GM21825 (cell line): ENCODE data around the gene ABHD10.

Source experiments
- ATAC-seq: cut with Tn5 transposase; IDR thresholded peaks from one replicate; pipeline ENCODE4 v1.9.1; 2021; ENCODE audit warnings: mild to moderate bottlenecking, moderate library complexity; ENCODE audit not compliant: unreplicated experiment

Gene ABHD10

DNA sequence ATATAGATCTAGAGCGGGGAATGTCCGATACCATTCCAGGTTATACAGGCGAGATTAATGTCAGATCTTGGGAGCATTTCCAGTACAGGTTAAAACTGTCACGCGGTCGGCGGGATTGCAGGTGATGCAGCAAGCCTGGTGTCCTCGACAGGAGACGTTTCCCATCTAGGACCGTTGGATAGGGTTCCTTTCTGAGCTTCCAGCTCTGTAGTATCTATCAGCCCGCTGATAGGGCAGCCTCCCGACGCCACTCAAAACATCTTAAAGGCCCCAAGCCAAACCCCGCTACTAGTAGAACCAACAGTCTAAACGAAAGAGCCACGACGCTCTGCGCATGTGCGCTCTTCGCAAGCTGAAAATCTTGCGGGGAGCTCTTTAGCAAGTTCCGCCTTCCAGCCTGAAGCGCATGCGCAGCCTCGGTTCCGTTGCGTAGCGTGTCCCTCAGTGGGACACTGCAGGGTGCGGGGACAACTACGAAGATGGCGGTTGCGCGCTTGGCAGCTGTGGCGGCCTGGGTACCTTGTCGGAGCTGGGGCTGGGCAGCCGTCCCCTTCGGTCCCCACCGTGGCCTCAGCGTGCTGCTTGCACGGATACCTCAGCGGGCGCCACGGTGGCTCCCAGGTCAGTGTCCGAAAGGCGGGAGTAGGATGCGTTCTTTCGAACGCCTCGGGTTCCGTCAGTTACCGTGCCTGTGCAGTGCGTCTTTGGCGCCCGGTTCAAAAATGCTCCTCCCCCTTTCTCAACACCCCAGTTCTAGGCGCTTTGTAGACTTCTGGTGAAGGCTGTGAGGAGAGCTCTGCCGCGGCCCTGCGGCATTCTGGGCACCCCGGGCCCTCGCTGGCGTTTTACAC is at the start of gene ABHD10:
Gene ABHD10 (plus strand): TSS at position 444 of the 851 bp plus-strand sequence. CDS start 36 bp downstream, at position 480.
- peak; percentile 95 for ATAC-seq

DNA sequence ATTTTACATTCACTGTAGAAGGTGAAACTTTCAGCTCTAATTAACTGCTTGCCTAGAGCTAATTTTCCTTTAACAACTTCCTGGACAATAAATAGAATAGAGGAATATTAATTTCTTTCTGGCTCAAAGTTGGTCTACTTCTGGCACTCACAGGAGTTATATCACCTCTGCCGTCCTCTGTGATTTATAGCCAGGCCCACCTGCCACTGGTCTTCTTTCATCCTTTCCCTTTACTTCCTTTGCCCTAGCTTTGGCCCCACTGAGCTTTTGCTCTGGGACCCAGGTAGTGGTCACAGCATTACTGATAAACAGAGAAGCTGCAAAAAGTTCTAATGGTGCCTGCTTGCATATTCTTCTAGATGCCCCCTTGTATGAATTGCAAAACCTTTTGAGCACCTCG is 49.3 kb upstream of the ABHD10 start:
- no peak for ATAC-seq

DNA sequence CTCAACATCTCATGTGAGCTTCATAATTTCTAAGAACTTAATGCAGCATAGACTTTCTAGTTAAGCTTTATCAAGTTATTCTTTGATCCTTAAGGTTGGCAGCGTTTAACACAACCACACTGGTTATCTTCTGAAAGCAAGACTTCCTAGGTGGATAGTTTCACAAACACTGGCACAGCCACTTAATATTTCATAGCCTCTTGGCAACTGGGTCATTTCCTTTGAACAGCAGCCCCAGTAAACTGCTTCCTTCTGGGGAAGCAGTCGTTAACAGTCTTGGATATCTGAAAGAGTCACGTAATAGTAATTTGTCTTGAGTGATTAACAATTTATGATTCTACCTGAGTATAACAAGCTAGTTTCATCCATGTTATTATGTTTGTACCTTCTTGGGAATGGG is 45.9 kb upstream of the ABHD10 start:
- ATAC-seq, result no peak

DNA sequence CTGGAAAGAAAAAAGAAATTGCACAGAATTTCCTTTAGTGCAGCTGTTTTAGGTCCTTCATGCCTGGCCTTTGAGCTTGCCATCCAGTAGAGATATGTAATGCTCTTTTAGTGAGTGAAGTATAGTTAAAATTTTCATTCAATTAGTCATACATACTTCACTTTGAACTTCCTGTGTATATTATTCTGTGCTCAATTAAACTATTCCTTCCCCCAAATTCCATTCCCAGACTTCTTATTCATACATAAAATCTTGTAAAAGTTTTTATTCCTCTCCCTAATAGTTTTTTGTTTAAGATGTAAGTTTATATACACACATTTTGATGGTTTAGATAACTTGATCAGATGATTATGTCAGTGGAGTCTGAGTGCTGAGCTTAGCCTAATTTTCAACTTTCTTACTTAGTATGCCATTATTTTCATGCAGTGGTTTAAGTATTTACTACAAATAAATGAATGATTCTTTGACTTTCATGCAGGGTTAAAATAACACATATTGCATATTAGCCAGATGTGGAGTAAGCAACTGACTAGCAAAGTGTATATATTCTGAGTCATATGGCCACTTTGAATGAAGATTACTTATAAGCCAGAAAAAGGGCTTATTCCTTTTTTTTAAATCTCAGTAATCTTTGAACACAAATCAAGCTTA is 42.5 kb upstream of the ABHD10 start:
- ATAC-seq, result no peak

DNA sequence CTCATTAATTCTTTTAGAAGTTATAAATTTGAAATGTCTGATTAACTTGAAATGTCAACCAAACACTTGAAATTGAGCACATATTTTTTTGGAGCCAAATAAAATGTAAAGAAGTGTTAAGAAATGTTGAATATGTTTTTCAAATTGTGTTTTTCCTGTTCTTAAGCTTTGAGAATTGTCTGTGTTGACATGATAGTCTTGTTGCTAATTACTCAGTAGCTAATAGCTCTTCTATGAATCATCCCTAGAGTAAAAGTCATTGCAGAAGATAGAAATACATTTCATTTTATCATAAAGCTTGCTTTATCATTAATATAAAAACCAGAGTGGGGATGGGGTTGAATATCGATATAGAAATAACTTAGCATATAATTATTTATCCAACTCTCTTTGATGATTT is 41.9 kb upstream of the ABHD10 start:
- ATAC-seq, result no peak

DNA sequence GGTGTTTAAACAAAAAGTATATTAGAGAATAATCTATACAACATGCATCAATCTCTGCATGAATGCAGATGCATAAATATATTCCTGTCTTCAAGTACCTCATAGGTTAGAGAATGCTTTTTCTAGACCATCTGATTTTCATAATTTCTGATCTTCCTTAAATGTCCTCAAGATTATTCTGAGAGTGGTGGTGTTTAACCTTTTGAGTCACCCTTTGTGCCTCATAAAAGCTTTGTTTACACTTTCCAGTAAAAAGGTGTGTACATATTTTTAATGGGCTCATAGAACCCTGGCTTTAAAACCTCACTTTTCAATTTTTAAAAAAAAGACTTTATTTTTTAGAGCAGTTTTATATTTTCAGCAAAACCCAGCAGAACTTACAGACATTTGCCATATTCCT is 41.0 kb upstream of the ABHD10 start:
- no peak for ATAC-seq

DNA sequence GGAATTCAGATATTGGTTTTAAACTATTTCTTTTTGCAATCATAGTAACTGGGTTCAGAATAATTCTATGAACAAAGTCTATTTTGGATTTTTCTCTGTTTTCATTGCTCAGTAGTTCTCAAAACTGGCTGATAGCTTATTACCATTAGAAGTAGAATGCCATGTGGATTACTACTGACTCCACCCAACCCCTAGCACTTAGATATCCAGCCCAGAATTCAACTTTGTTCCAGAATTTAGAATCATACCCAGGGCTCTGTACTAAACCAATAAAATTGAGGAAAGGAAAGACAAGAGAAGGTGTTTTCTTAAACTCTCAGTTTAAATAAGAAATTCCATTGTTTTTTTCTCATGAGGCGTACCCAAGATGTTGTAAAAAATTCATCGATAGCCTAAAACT is 39.0 kb upstream of the ABHD10 start:
- ATAC-seq, result no peak

DNA sequence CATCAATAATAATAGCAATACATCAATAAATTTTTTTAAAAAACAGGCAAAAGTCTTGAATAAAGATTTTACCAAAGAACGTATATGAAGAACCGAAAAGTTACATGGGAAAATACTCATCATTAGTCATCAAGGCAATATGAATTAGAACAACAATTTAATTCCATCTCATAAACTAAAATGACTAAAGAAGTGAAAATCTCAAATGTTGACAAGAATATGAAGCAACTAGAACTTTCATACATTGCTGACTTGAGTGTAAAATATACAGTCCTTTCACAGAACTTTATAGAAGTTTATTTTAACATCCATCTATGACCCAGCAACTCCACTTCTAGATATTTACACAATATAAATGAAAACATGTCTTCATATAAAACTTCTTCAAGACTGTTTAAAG is 35.3 kb upstream of the ABHD10 start:
- no peak for ATAC-seq

DNA sequence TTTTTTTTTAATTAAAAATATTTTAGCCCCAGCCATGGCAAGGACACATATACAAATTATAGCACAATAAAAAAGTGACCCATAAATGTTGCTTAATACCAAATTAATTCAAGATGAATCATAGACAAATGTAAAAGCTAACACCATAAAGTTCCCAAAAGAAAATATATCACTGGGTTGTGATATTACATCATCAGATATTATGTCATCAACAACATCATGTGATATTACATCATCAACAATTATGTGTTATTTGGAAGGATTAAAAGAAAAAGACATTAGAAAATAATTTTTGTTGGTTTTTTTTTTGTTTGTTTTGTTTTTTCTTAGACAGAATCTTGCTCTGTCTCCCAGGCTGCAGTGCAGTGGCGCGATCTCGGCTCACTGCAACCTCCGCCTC is 34.5 kb upstream of the ABHD10 start:
- ATAC-seq, result no peak

DNA sequence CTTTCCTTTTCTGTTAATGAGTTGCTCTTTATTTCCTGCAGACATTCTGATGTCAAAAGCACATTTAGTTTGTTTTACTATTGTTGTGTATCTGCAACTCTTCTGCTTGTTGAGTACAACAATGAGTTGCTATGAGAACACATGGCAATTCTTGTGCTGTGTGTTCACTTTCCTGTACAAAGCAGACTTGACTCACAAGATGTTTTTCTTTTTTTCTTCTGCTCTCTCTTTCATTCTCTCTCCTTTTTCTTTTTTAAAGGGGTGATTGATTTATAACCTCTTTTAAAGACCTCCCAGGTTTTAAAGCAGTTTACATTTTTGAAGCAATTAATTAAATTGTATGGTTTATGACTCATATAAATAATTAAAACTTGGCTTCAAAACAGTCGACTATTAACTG is 31.6 kb upstream of the ABHD10 start:
- no peak for ATAC-seq

DNA sequence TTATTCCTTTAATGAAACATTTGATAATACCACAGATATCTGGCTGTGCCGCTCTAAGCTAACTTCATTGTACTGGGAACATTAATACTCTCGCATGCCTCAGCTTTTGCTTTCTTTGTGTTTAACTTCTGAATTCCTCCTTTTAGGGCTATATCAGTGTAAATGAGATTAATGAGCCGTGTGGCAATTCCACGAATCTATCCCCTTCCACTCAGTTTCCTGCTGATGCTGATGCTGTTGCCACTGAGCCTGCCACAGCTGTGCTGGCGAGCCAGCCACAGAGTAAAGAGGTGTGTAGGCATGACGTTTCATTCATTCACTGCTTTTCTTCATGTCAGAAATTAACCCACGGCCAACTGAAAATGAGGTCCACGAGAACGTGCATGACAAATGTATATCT is 30.0 kb upstream of the ABHD10 start:
- ATAC-seq, result no peak

DNA sequence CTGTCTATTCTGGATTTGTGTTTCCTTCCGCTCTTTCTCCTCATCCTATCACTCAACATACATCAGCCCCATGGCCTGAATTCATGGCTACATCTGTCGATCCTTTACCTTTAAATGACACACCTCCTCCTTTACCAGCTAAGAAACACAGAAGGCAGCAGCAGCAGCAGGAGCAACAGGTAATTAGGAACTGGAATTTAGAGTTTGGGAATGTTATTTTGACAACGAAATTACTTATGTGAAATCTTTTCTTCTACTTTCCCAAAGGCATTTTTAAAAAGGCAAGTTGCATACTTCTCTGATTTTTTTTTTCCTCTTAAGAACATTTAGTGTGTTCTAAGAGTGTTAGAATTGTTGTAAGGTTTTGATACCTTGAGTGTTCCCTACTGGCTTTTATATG is 29.1 kb upstream of the ABHD10 start:
- ATAC-seq, result no peak

DNA sequence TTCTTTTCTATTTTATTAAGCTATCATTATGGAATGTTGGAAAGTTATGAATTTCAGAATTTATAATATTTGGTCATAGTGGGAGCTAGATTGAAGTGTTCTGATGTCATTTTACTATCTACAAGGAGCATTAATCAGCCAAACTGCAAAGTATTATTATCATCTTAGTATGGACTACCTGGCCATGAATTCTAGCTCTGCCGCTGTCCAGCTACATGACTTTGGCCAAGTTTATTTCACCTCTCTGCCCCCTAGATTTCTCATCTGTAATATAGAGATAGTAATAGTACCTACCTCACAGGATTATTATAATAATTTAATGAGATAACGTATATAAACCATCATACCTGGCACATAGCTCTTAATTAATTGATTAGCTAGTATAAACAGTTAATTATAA is 27.8 kb upstream of the ABHD10 start:
- no peak for ATAC-seq

DNA sequence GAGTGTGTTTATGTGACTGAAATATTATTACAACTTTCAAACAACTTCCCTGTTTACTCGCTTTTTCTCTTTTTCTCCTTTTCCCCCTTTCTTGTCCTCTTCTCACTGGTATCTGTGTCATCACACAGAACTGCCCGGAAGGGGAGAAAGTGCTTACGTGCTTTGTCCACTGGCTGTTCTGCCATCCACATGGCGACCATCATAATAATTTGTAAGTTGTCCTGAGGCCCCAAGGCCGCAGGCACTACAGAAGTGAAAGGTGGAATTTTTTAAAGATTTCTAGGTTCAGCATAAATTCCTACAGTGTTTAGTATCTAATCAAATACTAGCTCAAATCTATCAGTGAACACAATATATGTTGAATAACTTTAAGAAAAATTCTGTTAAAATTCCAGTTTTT is 26.7 kb upstream of the ABHD10 start:
- no peak for ATAC-seq

DNA sequence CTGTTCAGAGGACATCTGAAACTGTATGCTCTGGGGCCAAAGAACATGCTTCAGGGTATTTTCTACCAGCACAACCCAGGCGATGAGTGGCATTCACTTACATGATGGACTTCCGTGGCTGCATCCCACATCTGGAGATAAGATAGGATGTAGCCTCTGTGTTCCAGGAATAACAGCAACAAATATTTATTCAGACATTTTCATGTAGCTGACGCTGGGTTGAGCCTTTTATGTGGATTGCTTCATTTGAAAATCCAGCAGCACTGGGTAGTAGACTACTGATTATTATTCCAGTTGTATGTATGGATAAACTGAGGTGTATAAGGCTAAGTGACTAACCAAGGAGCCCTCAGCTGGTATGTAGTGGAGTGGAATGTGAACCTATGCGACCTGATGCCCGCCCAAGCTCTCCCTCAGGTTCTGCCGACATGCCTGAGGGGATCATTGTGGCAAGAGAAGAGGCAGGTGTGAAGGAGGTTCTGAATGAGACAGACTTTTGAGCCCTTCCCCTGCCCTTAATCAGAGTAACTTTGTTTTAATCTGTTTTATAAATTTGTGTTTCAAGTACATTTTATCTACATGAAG is 25.9 kb upstream of the ABHD10 start:
- no peak for ATAC-seq

DNA sequence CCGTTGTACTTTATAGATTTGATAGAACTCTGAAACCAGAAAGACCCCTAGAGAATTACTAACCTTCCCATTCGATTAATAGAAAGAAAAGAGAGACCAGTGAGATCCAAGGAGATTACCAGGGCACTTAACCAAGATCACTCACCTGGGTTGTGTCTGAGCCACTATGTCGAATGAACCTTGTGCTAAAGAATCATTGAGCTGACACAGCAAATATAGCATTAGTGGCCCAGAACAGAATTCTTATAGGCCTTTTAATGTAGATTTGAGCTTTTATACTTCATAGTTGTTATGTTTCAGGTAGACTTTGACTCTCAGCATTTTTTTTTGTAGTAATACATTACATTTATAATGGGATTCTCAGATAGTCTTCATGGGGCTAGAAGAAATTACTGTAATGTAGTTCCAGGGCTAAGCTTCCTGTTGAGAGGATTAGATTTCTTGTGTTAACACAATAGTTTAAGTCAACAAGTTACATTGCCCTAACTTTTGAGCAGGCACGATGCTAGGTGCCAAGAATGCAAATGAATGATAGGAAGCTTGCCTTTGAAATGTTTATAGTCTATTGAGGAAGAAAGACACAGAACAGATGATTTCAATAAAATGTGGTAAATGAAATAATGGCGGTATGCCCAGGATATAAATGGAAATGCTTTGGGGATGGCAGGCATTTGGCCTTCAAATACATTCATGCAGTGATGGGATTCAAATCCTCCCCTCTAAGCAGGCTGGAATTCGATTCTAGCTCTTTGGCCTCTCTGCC is 24.4 kb upstream of the ABHD10 start:
- ATAC-seq, result no peak

DNA sequence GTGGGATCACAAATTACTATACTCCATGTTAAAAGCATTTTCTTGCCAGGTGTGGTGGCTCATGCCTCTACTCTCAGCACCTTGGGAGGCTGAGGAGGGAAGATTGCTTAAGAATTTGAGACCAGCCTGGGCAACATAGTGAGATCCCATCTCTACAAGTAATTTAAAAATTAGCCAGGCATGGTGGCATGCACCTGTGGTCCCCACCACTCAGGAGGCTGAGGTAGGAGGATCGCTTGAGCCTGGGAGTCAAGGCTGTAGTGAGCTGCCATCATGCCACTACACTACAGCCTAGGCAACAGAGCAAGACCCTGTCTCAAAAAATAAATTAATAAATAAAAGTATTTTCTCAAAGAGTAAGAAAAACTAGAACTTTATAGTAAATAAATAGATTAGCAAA is 22.9 kb upstream of the ABHD10 start:
- no peak for ATAC-seq

DNA sequence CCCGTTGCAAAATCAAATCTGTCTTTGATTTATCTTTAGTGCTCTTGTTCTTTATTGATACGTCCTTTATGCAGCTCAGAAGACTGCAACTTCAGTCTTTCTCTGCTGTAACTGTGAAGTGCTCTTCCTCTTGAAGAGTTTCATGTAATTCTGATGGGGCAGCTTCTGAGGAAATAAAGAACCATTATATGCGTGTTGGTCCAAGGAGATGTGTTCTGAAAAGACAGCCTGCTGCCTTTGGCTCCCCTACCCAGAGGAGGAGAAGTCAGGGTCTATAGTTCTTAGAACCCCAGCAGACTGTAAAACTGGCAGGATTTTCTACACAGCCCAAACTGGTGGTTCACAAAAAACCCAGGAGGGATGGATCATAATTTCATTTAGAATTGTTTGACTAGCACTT is 22.4 kb upstream of the ABHD10 start:
- no peak for ATAC-seq

DNA sequence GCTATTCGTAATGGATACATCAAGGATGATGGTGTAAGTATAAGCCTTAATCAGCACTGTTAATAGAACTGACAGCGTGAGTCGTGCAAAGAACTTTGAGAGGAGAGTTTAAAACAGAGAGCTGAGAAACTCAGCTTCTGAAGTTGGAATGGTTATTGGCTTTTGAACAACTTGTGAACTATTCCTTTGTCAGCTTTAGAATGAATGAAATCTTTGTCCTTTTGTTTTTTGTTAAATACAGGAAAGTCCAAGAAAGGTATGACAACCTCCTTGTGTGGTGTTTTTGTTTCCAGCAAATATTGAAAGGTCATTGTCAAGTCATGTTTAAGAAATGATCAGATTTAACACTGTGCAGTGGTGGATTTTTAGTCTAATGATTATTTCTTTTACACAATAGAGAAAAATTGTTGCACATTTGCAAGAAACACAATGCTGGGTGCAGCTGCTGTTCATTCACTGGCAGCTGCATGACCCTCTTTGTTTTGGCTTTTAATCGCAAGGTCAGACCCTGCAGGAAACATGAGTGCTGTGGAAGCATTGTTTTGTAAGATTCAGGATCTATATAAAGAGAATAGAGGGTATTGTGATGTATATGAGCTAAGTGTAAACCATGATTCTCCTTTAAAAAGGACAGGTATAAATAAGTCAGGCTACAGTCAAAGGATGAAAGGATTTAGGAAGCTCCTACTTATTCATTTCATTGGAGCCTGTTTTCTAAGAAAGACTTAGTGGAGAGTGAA is 21.7 kb upstream of the ABHD10 start:
- no peak for ATAC-seq

DNA sequence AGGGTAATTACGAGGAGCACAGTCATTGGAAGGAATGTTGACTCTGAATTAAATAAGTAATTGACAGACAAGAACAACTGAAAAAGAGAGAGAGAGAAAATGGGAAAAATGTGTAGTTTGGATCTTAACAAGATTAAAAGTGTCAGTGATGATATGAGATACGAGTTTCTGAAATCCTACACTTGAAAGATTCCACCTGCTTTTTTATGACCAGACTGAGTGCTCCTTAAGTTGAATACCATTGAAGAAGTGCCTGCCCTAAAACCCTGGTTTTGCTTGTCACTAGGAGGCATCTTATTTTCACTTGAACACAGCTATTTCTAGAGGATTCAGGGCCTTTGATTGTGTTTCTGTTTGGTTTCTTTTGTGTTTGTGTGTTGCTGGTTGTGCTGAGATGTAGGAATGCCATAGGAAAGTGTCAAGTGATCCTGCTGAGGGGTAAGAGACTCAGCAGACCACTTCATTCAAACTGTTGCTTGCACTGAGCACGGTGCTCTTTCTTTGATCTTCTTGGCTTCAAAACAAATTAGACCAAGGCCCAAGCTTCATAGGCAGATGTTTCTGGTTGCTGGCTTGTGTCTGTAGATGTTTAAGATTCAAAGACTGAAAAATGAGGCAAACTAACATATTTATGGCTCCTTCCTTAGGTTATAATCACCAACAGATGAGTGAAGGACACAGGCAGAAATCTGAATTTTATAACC is 17.2 kb upstream of the ABHD10 start:
- no peak for ATAC-seq
